GM18508 (cell line): ENCODE measurements around the gene SCARB1.
A peak's percentile ranks its signal among the peaks of the same experiment; 100 is the strongest.
"Not testable (repeated sequence)": the region's sequence is repeated elsewhere in the genome, so short reads cannot be mapped to it uniquely, and the experiment has no call there.

Experiments
- ATAC-seq: cut with Tn5 transposase; IDR thresholded peaks from one replicate; pipeline ENCODE4 v1.9.1; 2021; ENCODE audit warnings: moderate number of reproducible peaks; ENCODE audit not compliant: insufficient read depth, unreplicated experiment

SCARB1 gene

GRCh38 chr12:124884587-124885438, 21.1 kb upstream of the SCARB1 start:
- peak; percentile 83 for ATAC-seq

GRCh38 chr12:124883263-124884130, 19.8 kb upstream of the SCARB1 start:
- ATAC-seq = no peak

- ATAC-seq = no peak
Observed at GRCh38 chr12:124881123-124881522, 17.5 kb upstream of the SCARB1 start.

- ATAC-seq = not testable (repeated sequence)
Observed at GRCh38 chr12:124880335-124880734, 16.7 kb upstream of the SCARB1 start.

- ATAC-seq = no peak
Observed at GRCh38 chr12:124878795-124879516, 15.3 kb upstream of the SCARB1 start.

- no peak for ATAC-seq
Observed at GRCh38 chr12:124877423-124877822, 13.8 kb upstream of the SCARB1 start.

GRCh38 chr12:124876171-124876570, 12.5 kb upstream of the SCARB1 start:
- no peak for ATAC-seq

- no peak for ATAC-seq
Observed at GRCh38 chr12:124875803-124876132, 12.1 kb upstream of the SCARB1 start.

GRCh38 chr12:124874988-124875802, 11.5 kb upstream of the SCARB1 start:
- no peak for ATAC-seq

GRCh38 chr12:124874188-124874587, 10.5 kb upstream of the SCARB1 start:
- no peak for ATAC-seq

- no peak for ATAC-seq
Observed at GRCh38 chr12:124872068-124872719, 8.5 kb upstream of the SCARB1 start.

- ATAC-seq = no peak
Observed at GRCh38 chr12:124871297-124871696, 7.6 kb upstream of the SCARB1 start.

- ATAC-seq = no peak
Observed at GRCh38 chr12:124870515-124870914, 6.9 kb upstream of the SCARB1 start.

GRCh38 chr12:124869059-124869665, 5.5 kb upstream of the SCARB1 start:
- no peak for ATAC-seq

GRCh38 chr12:124868252-124869058, 4.8 kb upstream of the SCARB1 start:
- no peak for ATAC-seq

GRCh38 chr12:124867401-124867930, 3.8 kb upstream of the SCARB1 start:
- ATAC-seq = no peak

GRCh38 chr12:124866883-124867400, 3.3 kb upstream of the SCARB1 start:
- no peak for ATAC-seq
